Measurements from ENCODE around the gene APEX2. TPM values are rescaled to one million over a fixed set of nuclear protein-coding genes. Genes with fewer than 3 reads are reported as not detected.

The APEX2 gene
- total RNA-seq, 2 donors from 2014 or later, result 4.3 to 5.2 TPM

DNA sequence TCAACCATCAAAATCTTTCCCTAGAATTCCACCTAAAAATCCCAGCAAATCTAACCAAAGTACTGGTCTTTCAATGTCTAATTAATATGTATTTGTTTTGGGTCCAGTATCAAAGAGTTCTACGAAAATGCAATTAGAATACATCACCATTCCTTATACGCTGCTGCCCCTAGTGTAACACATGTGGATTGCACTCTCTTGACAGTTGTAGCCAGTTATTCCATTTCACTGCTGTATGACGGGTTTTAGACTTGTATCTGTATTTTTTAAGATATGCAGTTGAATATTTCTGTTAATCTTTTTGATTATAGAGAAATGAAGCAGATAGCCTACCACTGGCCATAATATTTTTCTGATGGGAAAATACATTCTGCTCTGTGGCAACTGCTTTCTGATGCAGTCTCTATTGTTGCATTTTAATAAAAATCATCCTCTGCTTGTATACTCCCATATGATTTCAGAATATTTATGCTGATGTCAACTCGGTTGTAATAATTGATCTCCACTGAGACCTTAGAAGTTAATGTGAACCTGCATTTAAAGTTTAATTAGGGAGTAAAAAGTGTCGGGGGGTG, 57.6 kb downstream of the APEX2 start:
- 17 to 22% methylated on average over 5 of the region's 5 CpGs for WGBS, 2 donors
- no peaks in the 10 kb centered on the region for H3K4me1 ChIP-seq
- H3K9me3 ChIP-seq, result no peaks in the 10 kb centered on the region
- TF ChIP-seq, protein P1, sequence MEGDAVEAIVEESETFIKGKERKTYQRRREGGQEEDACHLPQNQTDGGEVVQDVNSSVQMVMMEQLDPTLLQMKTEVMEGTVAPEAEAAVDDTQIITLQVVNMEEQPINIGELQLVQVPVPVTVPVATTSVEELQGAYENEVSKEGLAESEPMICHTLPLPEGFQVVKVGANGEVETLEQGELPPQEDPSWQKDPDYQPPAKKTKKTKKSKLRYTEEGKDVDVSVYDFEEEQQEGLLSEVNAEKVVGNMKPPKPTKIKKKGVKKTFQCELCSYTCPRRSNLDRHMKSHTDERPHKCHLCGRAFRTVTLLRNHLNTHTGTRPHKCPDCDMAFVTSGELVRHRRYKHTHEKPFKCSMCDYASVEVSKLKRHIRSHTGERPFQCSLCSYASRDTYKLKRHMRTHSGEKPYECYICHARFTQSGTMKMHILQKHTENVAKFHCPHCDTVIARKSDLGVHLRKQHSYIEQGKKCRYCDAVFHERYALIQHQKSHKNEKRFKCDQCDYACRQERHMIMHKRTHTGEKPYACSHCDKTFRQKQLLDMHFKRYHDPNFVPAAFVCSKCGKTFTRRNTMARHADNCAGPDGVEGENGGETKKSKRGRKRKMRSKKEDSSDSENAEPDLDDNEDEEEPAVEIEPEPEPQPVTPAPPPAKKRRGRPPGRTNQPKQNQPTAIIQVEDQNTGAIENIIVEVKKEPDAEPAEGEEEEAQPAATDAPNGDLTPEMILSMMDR (IDR thresholded peaks at IDR 0.05), result peak; percentile 51 to 83 (median 69)
- no peak for TF ChIP-seq POLR2A (IDR thresholded peaks at IDR 0.05)
- H3K27me3 ChIP-seq, result no peaks in the 10 kb centered on the region
- H3K4me3 ChIP-seq, result no peak overlapping the region
- ATAC-seq, result peak; percentile 70
- no peaks in the 10 kb centered on the region for H3K36me3 ChIP-seq (replicated peaks in 1 of 2; ENCODE audit: insufficient read depth in 1 of 2, low read depth in 2 of 2)
- intact Hi-C loops (cut with DNase I), result loop anchor here (10.0 kb wide), 1 partner anchor 163 kb away; no protein-coding TSS in a partner anchor
- no peak overlapping the region for H3K27ac ChIP-seq
- peak; percentile 14 to 52 (median 27) for DNase-seq

Other genes starting within 250 kb of the APEX2 start
- not detected for gene ITIH6, start 202.1 kb upstream of the APEX2 start, total RNA-seq
- 10 to 100 TPM; 53.1 to 66.4 TPM for gene MAGED2, start 192.6 kb upstream of the APEX2 start, total RNA-seq
- gene TRO, start 79.5 kb upstream of the APEX2 start, total RNA-seq, result 10 to 100 TPM; 24.1 to 28.0 TPM
- 1 to 10 TPM; 1.0 to 2.3 TPM for gene PFKFB1, start 6.2 kb upstream of the APEX2 start, total RNA-seq
- gene ALAS2, start 30.6 kb downstream of the APEX2 start, total RNA-seq, result not detected
- gene PAGE2B, start 74.7 kb downstream of the APEX2 start, total RNA-seq, result not detected
- gene PAGE2, start 88.7 kb downstream of the APEX2 start, total RNA-seq, result not detected
- not detected for gene PAGE5, start 220.0 kb downstream of the APEX2 start, total RNA-seq